OCI-LY7 (cell line): ENCODE data around the gene RRP15.

Experiments used
- CTCF ChIP-seq: fragments of 200-600 bp; sonication (generic); conservative IDR thresholded peaks from 2 replicates; pipeline ENCODE4 v1.5.1; 2014; ENCODE audit warnings: mild to moderate bottlenecking, antibody characterized with exemption, low read length, moderate library complexity, mixed read lengths
- EZH2phosphoT487 ChIP-seq: fragments of 200-600 bp; sonication (generic); IDR thresholded peaks from 2 replicates; pipeline ENCODE4 v1.6.1; 2018; ENCODE audit warnings: low read depth, borderline replicate concordance, mild to moderate bottlenecking, mixed run types, antibody characterized with exemption, low read length, moderate library complexity, mixed read lengths

GRCh38 chr1:218382261-218382660 lies 97.2 kb downstream of the RRP15 start:
- no peak for TF ChIP-seq CTCF
- no peak for TF ChIP-seq EZH2phosphoT487
